Measurements from ENCODE around the gene PLD1. TPM values are rescaled to one million over a fixed set of nuclear protein-coding genes. Genes with fewer than 3 reads are reported as not detected.

PLD1 gene
- total RNA-seq, 1 donor = 19.4 TPM

GRCh38 chr3:171811295-171811912 is 1.1 kb upstream of the PLD1 start:
- H3K4me3 ChIP-seq (ENCODE audit: low read depth, low read length) = peak overlapping the region; percentile 84
- no peak for TF ChIP-seq CTCF (IDR thresholded peaks at IDR 0.05; ENCODE audit: insufficient read depth, low read depth, low read length)
- peak; percentile 100 for DNase-seq (ENCODE audit: low read depth)

GRCh38 chr3:171810629-171811294 is 479 bp upstream of the PLD1 start:
- no peak for DNase-seq (ENCODE audit: low read depth)
- TF ChIP-seq CTCF (IDR thresholded peaks at IDR 0.05; ENCODE audit: insufficient read depth, low read depth, low read length) = no peak
- H3K4me3 ChIP-seq (ENCODE audit: low read depth, low read length) = peak overlapping the region; percentile 84

- TF ChIP-seq CTCF (IDR thresholded peaks at IDR 0.05; ENCODE audit: insufficient read depth, low read depth, low read length) = no peak
- DNase-seq (ENCODE audit: low read depth) = peak; percentile 87
- H3K4me3 ChIP-seq (ENCODE audit: low read depth, low read length) = peak overlapping the region; percentile 84
These were observed 747 bp downstream of the PLD1 start for GRCh38 chr3:171809611-171809860.

GRCh38 chr3:171807806-171808205 is 2.5 kb downstream of the PLD1 start:
- TF ChIP-seq CTCF (IDR thresholded peaks at IDR 0.05; ENCODE audit: insufficient read depth, low read depth, low read length) = no peak
- H3K4me3 ChIP-seq (ENCODE audit: low read depth, low read length) = no peak overlapping the region
- no peak for DNase-seq (ENCODE audit: low read depth)

DNA sequence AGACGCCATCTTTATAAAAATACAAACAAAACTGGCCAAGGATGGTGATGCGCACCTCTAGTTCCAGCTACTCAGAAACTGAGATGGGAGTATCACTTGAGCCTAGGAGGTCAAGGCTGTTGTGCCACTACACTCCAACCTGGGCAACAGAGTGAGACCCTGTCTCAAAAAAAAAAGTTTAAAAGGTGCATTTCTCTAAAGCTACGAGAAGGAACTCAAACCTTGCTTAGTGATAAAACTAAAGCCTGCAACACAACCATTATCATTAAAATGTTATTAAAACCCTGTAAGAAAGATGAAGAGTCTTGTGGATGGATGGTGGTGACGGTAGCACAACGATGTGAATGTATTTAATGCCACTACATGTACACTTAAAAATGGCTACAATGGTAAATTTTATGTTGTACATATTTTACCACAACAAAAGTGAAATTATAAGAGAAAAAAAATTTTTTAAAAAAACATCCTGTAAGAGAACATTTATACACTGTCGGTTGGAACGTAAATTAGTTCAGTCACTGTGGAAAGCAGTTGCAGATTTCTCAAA is 3.1 kb downstream of the PLD1 start:
- no peak overlapping the region for H3K4me3 ChIP-seq (ENCODE audit: low read depth, low read length)
- DNase-seq (ENCODE audit: low read depth) = no peak
- TF ChIP-seq CTCF (IDR thresholded peaks at IDR 0.05; ENCODE audit: insufficient read depth, low read depth, low read length) = no peak

DNA sequence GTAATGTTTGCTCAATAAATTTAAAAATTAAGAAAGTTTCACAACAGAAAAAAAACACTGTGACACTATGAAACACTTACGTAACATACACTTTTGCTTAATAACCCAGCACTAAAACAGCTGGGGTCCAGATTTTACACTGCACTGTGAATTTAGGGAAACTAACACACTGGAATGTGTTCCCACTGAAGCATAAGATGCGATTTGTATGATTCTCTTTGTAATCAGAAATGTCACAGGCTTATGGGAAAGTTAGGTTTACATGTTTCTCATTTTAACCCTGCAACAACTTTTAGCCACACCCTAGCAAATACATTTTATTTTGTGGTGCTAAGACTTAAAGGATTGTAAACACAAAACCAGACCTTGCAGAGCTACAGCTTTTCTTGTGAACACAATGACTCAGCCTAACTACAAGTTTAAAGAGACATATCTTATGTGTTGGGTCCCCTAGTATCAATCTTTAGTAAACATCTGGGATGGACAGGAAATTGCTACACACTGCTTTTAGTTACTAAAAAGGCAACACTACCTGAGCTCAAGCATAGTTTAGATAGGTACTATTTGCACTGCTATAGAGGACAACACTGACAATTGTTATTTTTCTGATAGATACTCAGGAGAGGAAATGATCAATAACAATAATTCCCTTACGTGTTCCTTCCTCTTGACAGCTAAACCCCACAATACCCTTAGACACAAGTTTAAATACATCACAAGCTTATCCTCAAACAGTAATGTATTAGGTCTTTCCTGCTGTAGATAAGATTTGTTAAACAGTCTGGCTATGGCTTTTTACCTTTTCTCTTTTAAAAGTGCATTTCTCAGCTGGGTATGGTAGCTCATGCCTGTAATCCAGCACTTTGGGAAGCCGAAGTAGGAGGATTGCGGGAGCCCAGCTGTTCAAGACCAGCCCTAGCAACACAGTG is 3.8 kb downstream of the PLD1 start:
- peak; percentile 99 for DNase-seq (ENCODE audit: low read depth)
- no peak overlapping the region for H3K4me3 ChIP-seq (ENCODE audit: low read depth, low read length)
- TF ChIP-seq CTCF (IDR thresholded peaks at IDR 0.05; ENCODE audit: insufficient read depth, low read depth, low read length) = no peak
